ENCODE measurements around the gene TBC1D23.

GRCh38 chr3:100339786-100340185, 79.0 kb downstream of the TBC1D23 start:
- TF ChIP-seq, protein P1, sequence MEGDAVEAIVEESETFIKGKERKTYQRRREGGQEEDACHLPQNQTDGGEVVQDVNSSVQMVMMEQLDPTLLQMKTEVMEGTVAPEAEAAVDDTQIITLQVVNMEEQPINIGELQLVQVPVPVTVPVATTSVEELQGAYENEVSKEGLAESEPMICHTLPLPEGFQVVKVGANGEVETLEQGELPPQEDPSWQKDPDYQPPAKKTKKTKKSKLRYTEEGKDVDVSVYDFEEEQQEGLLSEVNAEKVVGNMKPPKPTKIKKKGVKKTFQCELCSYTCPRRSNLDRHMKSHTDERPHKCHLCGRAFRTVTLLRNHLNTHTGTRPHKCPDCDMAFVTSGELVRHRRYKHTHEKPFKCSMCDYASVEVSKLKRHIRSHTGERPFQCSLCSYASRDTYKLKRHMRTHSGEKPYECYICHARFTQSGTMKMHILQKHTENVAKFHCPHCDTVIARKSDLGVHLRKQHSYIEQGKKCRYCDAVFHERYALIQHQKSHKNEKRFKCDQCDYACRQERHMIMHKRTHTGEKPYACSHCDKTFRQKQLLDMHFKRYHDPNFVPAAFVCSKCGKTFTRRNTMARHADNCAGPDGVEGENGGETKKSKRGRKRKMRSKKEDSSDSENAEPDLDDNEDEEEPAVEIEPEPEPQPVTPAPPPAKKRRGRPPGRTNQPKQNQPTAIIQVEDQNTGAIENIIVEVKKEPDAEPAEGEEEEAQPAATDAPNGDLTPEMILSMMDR (conservative IDR thresholded peaks at IDR 0.05; ENCODE audit: low read length): no peak
- no peak for TF ChIP-seq EZH2phosphoT487 (IDR thresholded peaks at IDR 0.05; ENCODE audit: borderline replicate concordance)
